Chondrocyte (in vitro differentiated cells): ENCODE measurements around the gene SLC35F4. TPM values are rescaled to one million over a fixed set of nuclear protein-coding genes. Genes with fewer than 3 reads are reported as not detected.
A peak's percentile ranks its signal among the peaks of the same experiment; 100 is the strongest.

ENCODE experiments used
- DNase-seq: peaks from one replicate; pipeline ENCODE4 v3.0.0; 2021; ENCODE audit warnings: mixed read lengths, low spot score
- H3K27ac Mint-ChIP-seq: one replicate; pipeline ENCODE4 v1.8.0; 2021; ENCODE audit warnings: mild to moderate bottlenecking, moderate library complexity, mixed read lengths; ENCODE audit not compliant: unreplicated experiment
- H3K27me3 Mint-ChIP-seq: 2 replicates; pipeline ENCODE4 v1.8.0; 2021; ENCODE audit warnings: low read depth, mixed read lengths
- H3K36me3 Mint-ChIP-seq: 2 replicates; pipeline ENCODE4 v1.8.0; 2021; ENCODE audit warnings: low read depth, mixed read lengths
- H3K4me1 Mint-ChIP-seq: 2 replicates; pipeline ENCODE4 v1.8.0; 2021; ENCODE audit warnings: low read depth, mild to moderate bottlenecking, mixed read lengths
- H3K4me3 Mint-ChIP-seq: one replicate; pipeline ENCODE4 v1.8.0; 2021; ENCODE audit warnings: mild to moderate bottlenecking, moderate library complexity, mixed read lengths; ENCODE audit not compliant: unreplicated experiment
- H3K9me3 Mint-ChIP-seq: 2 replicates; pipeline ENCODE4 v1.8.0; 2021; ENCODE audit warnings: low read depth, mixed read lengths
- CTCF ChIP-seq: fragments of 200-600 bp; sonication (generic); IDR thresholded peaks from 2 replicates; pipeline ENCODE4 v1.5.0; 2021; ENCODE audit warnings: antibody characterized with exemption, mild to moderate bottlenecking, moderate library complexity
- total RNA-seq: library from RNA; stranded (reverse); gene quantifications from 3 replicates; pipeline ENCODE4 v1.2.1, GENCODE V29; 2021

The SLC35F4 gene
- total RNA-seq, 1 donor from 2014 or later = not detected

GRCh38 chr14:57578801-57579200 is 287.1 kb downstream of the SLC35F4 start:
- H3K9me3 Mint-ChIP-seq = no peaks in the 10 kb centered on the region
- no peak for DNase-seq
- TF ChIP-seq CTCF = no peak
- no peak overlapping the region for H3K4me3 Mint-ChIP-seq
- H3K27me3 Mint-ChIP-seq = no peaks in the 10 kb centered on the region
- H3K4me1 Mint-ChIP-seq = no peaks in the 10 kb centered on the region
- H3K36me3 Mint-ChIP-seq = no peaks in the 10 kb centered on the region
- H3K27ac Mint-ChIP-seq = no peak overlapping the region

DNA sequence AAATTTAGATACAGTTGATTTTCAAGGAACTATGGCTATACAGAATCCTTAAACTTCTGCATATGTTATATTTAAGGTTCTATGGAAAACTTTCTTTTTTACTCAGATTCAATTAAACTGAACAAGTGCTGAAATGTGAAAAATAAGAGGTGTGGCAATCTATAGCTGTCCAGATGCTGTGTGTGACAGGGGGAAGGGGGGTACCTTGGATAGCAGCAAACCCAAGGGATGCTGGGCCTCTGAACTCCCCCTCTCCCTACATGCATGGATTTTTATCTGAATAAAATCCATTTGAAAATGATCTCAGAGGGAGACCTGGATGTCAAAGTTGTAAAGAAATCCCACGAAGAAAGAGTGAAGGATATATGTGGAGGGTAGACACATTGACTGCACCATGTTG is 289.4 kb downstream of the SLC35F4 start:
- Mint-ChIP-seq H3K27ac (no peak overlapping the region), H3K4me3 (no peak overlapping the region), H3K36me3 (no peaks in the 10 kb centered on the region), H3K9me3 (no peaks in the 10 kb centered on the region), H3K27me3 (no peaks in the 10 kb centered on the region), H3K4me1 (no peaks in the 10 kb centered on the region)
- DNase-seq = no peak
- TF ChIP-seq CTCF = no peak

GRCh38 chr14:57575482-57575881 is 290.4 kb downstream of the SLC35F4 start:
- H3K27me3 Mint-ChIP-seq = no peaks in the 10 kb centered on the region
- no peak for TF ChIP-seq CTCF
- H3K4me3 Mint-ChIP-seq = no peak overlapping the region
- H3K27ac Mint-ChIP-seq = no peak overlapping the region
- H3K4me1 Mint-ChIP-seq = no peaks in the 10 kb centered on the region
- no peaks in the 10 kb centered on the region for H3K36me3 Mint-ChIP-seq
- no peaks in the 10 kb centered on the region for H3K9me3 Mint-ChIP-seq
- no peak for DNase-seq

GRCh38 chr14:57574617-57575288 is 291.1 kb downstream of the SLC35F4 start:
- Mint-ChIP-seq H3K9me3 (no peaks in the 10 kb centered on the region), H3K27me3 (no peaks in the 10 kb centered on the region), H3K4me1 (no peaks in the 10 kb centered on the region), H3K4me3 (no peak overlapping the region), H3K27ac (no peak overlapping the region), H3K36me3 (no peaks in the 10 kb centered on the region)
- TF ChIP-seq CTCF = peak; percentile 20
- no peak for DNase-seq

- no peak for DNase-seq
- peaks cover 3% of the 10 kb centered on the region for H3K27me3 Mint-ChIP-seq
- no peaks in the 10 kb centered on the region for H3K9me3 Mint-ChIP-seq
- H3K4me1 Mint-ChIP-seq = no peaks in the 10 kb centered on the region
- no peak overlapping the region for H3K4me3 Mint-ChIP-seq
- TF ChIP-seq CTCF = no peak
- H3K27ac Mint-ChIP-seq = no peak overlapping the region
- H3K36me3 Mint-ChIP-seq = no peaks in the 10 kb centered on the region
Observed at GRCh38 chr14:57573173-57573572, 292.7 kb downstream of the SLC35F4 start.
